ENCODE measurements around the gene SNAP25.

SNAP25 gene

GRCh38 chr20:10306440-10307358 lies 88.1 kb downstream of the SNAP25 start (continued):
- TF ChIP-seq PRDM4 (tag by site-specific recombination; IDR thresholded peaks at IDR 0.05) (0 out of 2 replicates have a peak, but pooled peaks have one; percentile 40), ZNF341 (tag by site-specific recombination; IDR thresholded peaks at IDR 0.05; ENCODE audit: low read depth) (no peak), OSR2 (tag by site-specific recombination; IDR thresholded peaks at IDR 0.05) (peak; percentile 57; the same call in 1 of the 2 replicates), ZNF146 (tag by site-specific recombination; IDR thresholded peaks at IDR 0.05) (no peak), ZNF324 (tag by site-specific recombination; IDR thresholded peaks at IDR 0.05) (no peak)

GRCh38 chr20:10307359-10307735 lies 88.7 kb downstream of the SNAP25 start:
- CTCF ChIA-PET: interaction anchor here (0.8 kb wide), 1 partner anchor 9 kb away, joined by 5 read pairs; no protein-coding TSS in a partner anchor

More at GRCh38 chr20:10307359-10307735, 88.7 kb downstream of the SNAP25 start:
- Histone ChIP-seq H3K9me3 (ENCODE audit: control insufficient read depth, insufficient read depth, low read depth, low read length) (no peaks in the 10 kb centered on the region), H3K27ac (ENCODE audit: extremely low read depth, low read depth, low read length) (peak overlapping the region; percentile 56; the same call in 1 of the 2 replicates), H3K4me1 (ENCODE audit: control insufficient read depth, insufficient read depth, low read length) (peaks cover 14% of the 10 kb centered on the region), H3K36me3 (ENCODE audit: control insufficient read depth in 2 of 2, insufficient read depth in 1 of 2, low read length in 2 of 2) (no peaks in the 10 kb centered on the region), H3K4me3 (ENCODE audit: low read depth, low read length) (no peak overlapping the region)
- POLR2A ChIA-PET: interaction anchor here (1.9 kb wide), 1 partner anchor 128 kb away, joined by 6 read pairs; the partner anchor contains the start of gene SLX4IP
- no peak for TF ChIP-seq ZNF555 (tag by site-specific recombination; conservative IDR thresholded peaks at IDR 0.05)
- TF ChIP-seq ZNF292 (tag by site-specific recombination; IDR thresholded peaks at IDR 0.05; ENCODE audit: borderline replicate concordance, low read depth): no peak
- TF ChIP-seq ZBTB11 (tag by site-specific recombination; conservative IDR thresholded peaks at IDR 0.05; ENCODE audit: low read depth): no peak
- no peak for TF ChIP-seq ZNF433 (tag by site-specific recombination; IDR thresholded peaks at IDR 0.05; ENCODE audit: low read depth)
- TF ChIP-seq ZNF398 (tag by site-specific recombination; IDR thresholded peaks at IDR 0.05): no peak
- no peak for TF ChIP-seq ZSCAN23 (tag by site-specific recombination; IDR thresholded peaks at IDR 0.05)
- no peak for TF ChIP-seq ZNF580 (tag by site-specific recombination; IDR thresholded peaks at IDR 0.05)
- TF ChIP-seq ZNF354C (tag by site-specific recombination; IDR thresholded peaks at IDR 0.05; ENCODE audit: borderline replicate concordance, low read depth): no peak
- no peak for TF ChIP-seq ZNF157 (tag by site-specific recombination; IDR thresholded peaks at IDR 0.05)
- TF ChIP-seq ZNF280C (tag by site-specific recombination; IDR thresholded peaks at IDR 0.05): no peak
- no peak for TF ChIP-seq HOXA7 (CRISPR knock-in tag; IDR thresholded peaks at IDR 0.05; ENCODE audit: borderline replicate concordance)
- no peak for TF ChIP-seq ZBTB21 (tag by site-specific recombination; IDR thresholded peaks at IDR 0.05)
